ENCODE results near the gene TGFA.

TGFA gene

DNA sequence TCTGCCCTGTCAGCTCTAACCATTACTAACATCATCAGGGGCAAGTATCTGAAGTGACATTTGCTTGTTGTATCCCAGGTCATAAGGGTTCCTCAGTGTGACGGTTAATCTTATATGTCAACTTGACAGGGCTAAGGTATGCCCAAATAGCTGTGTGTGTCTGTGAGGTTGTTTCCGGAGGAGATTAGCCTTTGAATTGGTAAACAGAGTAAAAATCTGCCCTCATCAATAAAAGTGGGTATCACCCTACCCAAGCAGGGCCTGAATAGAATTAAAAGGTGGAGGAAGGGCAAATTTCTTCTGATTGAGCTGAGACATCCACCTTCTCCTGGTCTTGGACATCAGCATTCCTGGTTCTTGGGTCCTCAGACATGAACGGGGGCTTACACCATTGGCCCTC is 12.8 kb upstream of the TGFA start:
- no peak overlapping the region for H3K9ac ChIP-seq (ENCODE audit: low read depth, low read length)
- H3K27ac ChIP-seq (ENCODE audit: low read length): no peak overlapping the region
- H3K27me3 ChIP-seq (ENCODE audit: insufficient read depth, low read length): no peaks in the 10 kb centered on the region
- H3K4me1 ChIP-seq (ENCODE audit: insufficient read depth, low read length): no peaks in the 10 kb centered on the region; the same call in 1 of the 2 replicates
- H3K9me3 ChIP-seq (ENCODE audit: insufficient read depth, low read depth, low read length): no peaks in the 10 kb centered on the region
- no peaks in the 10 kb centered on the region for H3K36me3 ChIP-seq (ENCODE audit: insufficient read depth, low read depth, low read length)
- no peak overlapping the region for H3K4me3 ChIP-seq (ENCODE audit: low read length)

DNA sequence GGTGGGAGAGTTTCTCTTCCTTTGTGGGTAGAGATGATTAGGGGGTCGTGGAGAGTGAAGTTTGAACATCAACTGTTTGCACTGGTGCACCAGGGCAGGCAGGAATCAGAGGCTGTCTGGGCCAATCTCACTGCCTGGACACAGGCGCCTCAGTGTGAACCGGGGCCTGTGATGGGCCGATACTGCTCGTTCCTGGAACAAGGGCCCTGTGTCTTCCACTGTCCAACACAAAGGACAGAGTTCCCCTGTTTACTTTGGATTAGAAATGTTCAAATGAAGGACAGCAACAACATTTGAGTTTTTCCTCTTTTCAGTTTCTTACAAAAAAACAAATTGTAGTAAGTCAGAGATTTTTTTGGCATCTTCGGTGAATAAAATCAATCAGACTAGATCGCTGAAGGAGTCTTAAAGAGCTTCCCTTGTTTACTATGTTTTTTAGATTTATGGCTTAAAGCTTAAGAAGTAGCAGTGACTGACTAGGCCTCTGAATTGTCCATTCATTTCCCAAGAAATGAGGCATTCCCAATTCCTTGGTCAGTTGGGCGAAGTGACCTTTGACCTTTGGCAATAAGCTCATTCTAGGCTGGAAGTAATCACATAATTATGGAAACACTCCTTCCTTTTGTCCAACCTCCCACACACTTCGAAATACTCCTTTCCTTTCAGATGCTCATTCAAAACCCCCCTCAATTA is 11.6 kb upstream of the TGFA start:
- no peaks in the 10 kb centered on the region for H3K27me3 ChIP-seq (ENCODE audit: insufficient read depth, low read length)
- no peak overlapping the region for H3K4me3 ChIP-seq (ENCODE audit: low read length)
- H3K4me1 ChIP-seq (ENCODE audit: insufficient read depth, low read length): no peaks in the 10 kb centered on the region; the same call in 1 of the 2 replicates
- no peaks in the 10 kb centered on the region for H3K9me3 ChIP-seq (ENCODE audit: insufficient read depth, low read depth, low read length)
- no peaks in the 10 kb centered on the region for H3K36me3 ChIP-seq (ENCODE audit: insufficient read depth, low read depth, low read length)
- no peak overlapping the region for H3K27ac ChIP-seq (ENCODE audit: low read length)
- no peak overlapping the region for H3K9ac ChIP-seq (ENCODE audit: low read depth, low read length)

DNA sequence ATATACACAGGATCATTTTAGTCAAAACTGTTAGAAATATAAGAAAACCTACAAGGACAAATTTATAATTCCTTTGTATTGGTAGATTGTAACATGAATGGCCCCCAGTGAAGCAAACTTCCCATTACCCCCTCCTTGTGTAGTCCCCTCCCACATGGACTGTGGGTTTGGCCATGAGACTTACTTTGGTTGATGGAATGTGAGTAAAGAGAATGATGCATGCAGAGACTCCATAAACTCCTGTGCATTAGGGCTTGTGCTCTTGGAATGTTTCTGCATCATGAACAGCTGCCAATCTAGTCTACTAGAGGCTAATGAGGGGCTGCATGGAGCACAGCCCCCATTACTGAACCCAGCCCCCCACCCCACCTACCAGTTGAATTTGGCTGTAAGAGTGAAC is 8.3 kb upstream of the TGFA start:
- Histone ChIP-seq H3K9ac (ENCODE audit: low read depth, low read length) (no peak overlapping the region), H3K27ac (ENCODE audit: low read length) (no peak overlapping the region), H3K27me3 (ENCODE audit: insufficient read depth, low read length) (no peaks in the 10 kb centered on the region), H3K9me3 (ENCODE audit: insufficient read depth, low read depth, low read length) (no peaks in the 10 kb centered on the region), H3K36me3 (ENCODE audit: insufficient read depth, low read depth, low read length) (no peaks in the 10 kb centered on the region), H3K4me3 (ENCODE audit: low read length) (no peak overlapping the region), H3K4me1 (ENCODE audit: insufficient read depth, low read length) (no peaks in the 10 kb centered on the region)

DNA sequence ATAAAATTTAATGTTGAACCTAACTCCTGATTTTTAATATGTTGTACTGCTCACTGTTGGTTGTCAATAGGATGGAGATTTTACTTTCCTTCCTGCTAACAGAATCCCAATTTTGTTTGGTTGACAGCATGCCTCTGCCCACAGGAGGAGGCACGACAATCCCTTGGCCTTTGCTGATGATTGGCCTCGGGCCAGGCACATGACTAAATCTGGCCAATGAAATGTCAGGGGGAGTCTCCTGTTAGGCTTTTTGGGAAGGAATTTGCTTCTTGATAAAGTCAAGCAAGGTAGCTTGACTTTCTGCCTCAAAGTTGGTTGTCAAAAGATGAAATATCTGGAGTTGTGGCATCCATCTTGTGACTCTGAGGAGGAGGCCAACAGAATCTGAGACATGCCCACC is 6.8 kb upstream of the TGFA start:
- Histone ChIP-seq H3K4me3 (ENCODE audit: low read length) (no peak overlapping the region), H3K27ac (ENCODE audit: low read length) (no peak overlapping the region), H3K36me3 (ENCODE audit: insufficient read depth, low read depth, low read length) (no peaks in the 10 kb centered on the region), H3K4me1 (ENCODE audit: insufficient read depth, low read length) (no peaks in the 10 kb centered on the region), H3K9me3 (ENCODE audit: insufficient read depth, low read depth, low read length) (no peaks in the 10 kb centered on the region), H3K9ac (ENCODE audit: low read depth, low read length) (no peak overlapping the region), H3K27me3 (ENCODE audit: insufficient read depth, low read length) (peaks cover 1% of the 10 kb centered on the region; the same call in 1 of the 2 replicates)

DNA sequence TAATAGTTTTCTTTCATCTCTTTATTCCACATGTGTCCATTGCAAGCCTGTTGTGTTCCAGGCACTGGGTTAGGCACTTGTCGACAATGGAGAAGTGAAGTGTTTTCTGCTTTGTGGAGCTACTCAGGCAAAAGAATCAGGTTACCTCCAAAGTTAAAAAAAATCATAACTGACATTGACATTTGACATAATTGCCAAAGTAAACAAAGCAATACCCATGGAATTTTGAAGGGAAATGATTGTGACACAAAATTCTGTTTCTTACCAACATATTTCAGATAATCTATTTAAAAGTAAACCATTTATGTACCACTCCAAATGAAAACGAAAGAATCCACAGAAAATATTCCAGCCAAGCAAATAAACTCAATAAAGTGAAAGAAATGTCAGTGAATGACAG is 6.4 kb upstream of the TGFA start:
- Histone ChIP-seq H3K4me1 (ENCODE audit: insufficient read depth, low read length) (no peaks in the 10 kb centered on the region), H3K4me3 (ENCODE audit: low read length) (no peak overlapping the region), H3K27me3 (ENCODE audit: insufficient read depth, low read length) (peaks cover 5% of the 10 kb centered on the region), H3K9me3 (ENCODE audit: insufficient read depth, low read depth, low read length) (no peaks in the 10 kb centered on the region), H3K36me3 (ENCODE audit: insufficient read depth, low read depth, low read length) (no peaks in the 10 kb centered on the region), H3K27ac (ENCODE audit: low read length) (no peak overlapping the region), H3K9ac (ENCODE audit: low read depth, low read length) (no peak overlapping the region)

DNA sequence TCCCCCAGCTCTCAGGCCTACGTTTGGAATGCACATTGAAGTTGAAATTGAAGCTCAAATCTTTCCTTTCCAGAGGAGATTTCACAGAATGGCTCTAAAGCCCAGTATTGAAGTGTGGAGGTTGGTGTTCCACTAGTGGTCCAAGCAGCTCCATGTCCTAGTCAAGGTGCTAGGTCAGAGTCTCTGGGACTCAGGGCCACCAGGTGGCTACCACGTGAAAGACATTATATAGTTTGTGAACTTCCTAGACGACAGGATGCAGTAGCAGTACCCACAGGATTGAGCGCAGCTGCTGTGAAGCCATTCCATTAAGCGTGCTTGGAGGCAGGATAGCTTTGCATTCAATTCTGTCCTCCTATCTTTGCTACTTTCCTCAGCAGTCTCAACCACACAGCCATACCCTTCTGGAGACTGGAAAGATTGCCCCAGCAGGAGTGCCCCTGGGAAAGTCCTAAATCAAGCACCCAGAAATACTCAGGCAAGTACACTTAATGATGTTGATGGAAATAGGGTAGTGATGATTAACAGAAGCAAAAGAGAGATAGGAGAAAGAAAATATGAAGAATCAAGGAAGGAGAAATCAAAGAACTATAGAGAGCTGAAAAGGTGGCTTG is 4.7 kb upstream of the TGFA start:
- H3K9ac ChIP-seq (ENCODE audit: low read depth, low read length): no peak overlapping the region
- peaks cover 6% of the 10 kb centered on the region; the same call in 1 of the 2 replicates for H3K4me1 ChIP-seq (ENCODE audit: insufficient read depth, low read length)
- H3K27ac ChIP-seq (ENCODE audit: low read length): no peak overlapping the region
- no peaks in the 10 kb centered on the region for H3K36me3 ChIP-seq (ENCODE audit: insufficient read depth, low read depth, low read length)
- H3K4me3 ChIP-seq (ENCODE audit: low read length): no peak overlapping the region
- H3K9me3 ChIP-seq (ENCODE audit: insufficient read depth, low read depth, low read length): no peaks in the 10 kb centered on the region
- peaks cover 17% of the 10 kb centered on the region for H3K27me3 ChIP-seq (ENCODE audit: insufficient read depth, low read length)

DNA sequence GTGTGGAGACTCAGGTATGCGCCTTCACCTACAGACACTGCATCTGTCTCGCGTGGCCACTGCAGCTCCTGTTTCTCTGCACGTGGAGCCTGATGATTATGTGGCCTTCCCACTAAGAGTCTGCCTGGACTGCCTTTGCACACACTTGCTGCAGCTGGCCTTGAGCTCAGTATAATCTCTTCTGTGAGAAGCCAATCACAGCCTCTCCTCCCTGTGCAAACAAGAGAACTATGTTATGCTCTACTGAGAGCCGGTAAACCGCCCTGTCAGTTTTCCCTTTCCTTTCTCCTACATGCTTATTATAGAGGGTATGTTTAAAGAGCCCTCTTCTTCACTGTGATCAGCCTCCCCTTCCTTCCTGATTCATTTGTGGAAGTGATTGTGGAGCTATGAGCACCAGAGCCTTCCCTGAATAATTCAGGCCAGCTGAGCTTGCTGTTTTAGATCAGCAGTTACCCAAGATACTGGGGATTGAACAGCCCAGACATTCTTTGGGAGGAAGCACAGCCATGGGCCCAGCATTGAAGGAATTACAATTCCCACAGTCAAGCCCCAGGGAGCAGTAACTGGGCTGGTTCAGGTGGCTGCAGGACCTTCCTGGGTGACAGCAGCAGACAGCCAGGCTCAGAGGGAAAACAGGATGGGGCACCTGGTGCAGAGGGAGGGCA is 3.7 kb upstream of the TGFA start:
- Histone ChIP-seq H3K27me3 (ENCODE audit: insufficient read depth, low read length) (peaks cover 27% of the 10 kb centered on the region), H3K27ac (ENCODE audit: low read length) (no peak overlapping the region)

DNA sequence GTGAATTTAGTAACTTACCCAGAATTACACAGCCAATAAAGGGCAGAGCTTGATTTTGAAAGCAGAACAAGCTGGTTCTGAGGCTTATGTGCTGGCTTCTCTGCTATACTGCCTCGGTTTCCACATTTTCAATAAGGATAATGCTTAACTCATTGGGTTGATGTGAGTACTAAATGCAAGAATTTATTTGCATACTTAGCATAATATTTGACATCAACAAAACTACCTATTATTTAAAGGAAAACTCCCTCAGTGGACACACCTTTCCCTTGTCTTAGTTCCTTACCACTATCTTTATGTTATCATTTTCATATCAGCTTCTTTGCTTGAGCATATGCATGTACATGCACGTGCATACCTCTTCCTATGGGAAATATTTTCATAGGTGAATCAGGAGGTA is 3.0 kb upstream of the TGFA start:
- H3K9me3 ChIP-seq (ENCODE audit: insufficient read depth, low read depth, low read length): no peaks in the 10 kb centered on the region
- H3K4me3 ChIP-seq (ENCODE audit: low read length): no peak overlapping the region
- H3K36me3 ChIP-seq (ENCODE audit: insufficient read depth, low read depth, low read length): no peaks in the 10 kb centered on the region
- no peak overlapping the region for H3K27ac ChIP-seq (ENCODE audit: low read length)
- H3K27me3 ChIP-seq (ENCODE audit: insufficient read depth, low read length): peaks cover 34% of the 10 kb centered on the region
- H3K9ac ChIP-seq (ENCODE audit: low read depth, low read length): no peak overlapping the region
- H3K4me1 ChIP-seq (ENCODE audit: insufficient read depth, low read length): peaks cover 6% of the 10 kb centered on the region; the same call in 1 of the 2 replicates

More for the DNA sequence above, 3.7 kb upstream of the TGFA start:
- Histone ChIP-seq H3K36me3 (ENCODE audit: insufficient read depth, low read depth, low read length) (no peaks in the 10 kb centered on the region), H3K4me1 (ENCODE audit: insufficient read depth, low read length) (peaks cover 6% of the 10 kb centered on the region; the same call in 1 of the 2 replicates), H3K4me3 (ENCODE audit: low read length) (no peak overlapping the region), H3K9me3 (ENCODE audit: insufficient read depth, low read depth, low read length) (no peaks in the 10 kb centered on the region), H3K9ac (ENCODE audit: low read depth, low read length) (no peak overlapping the region)

DNA sequence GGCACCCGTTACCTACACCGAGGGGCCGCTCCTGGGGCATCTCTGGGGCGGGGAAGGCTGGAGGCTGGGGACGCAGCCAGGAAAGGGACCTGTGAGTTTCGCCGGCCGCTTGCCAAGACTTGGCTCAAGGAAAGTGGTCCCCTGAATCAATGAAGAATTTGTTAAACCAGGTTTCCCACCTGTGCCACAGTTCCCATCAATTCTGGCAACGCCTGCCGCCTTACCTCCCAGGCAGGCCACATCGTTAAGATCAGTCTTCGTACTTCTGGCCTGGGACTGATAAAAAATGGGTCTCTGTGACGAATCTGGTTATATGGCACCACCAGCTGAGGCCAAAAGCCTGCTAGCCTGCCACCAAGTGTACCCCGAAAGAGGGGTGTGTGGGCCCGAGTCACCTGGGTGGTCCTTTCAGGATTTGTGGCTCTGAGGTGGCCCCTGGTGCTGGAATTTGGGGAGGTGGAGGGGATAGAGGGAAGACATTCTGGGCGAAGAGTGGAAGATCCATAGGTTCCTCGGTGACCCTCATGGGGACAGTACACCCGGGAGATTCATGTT is 789 bp upstream of the TGFA start:
- H3K27ac ChIP-seq (ENCODE audit: low read length): no peak overlapping the region
- peak overlapping the region; percentile 45; the same call in 1 of the 2 replicates for H3K9ac ChIP-seq (ENCODE audit: low read depth, low read length)

DNA sequence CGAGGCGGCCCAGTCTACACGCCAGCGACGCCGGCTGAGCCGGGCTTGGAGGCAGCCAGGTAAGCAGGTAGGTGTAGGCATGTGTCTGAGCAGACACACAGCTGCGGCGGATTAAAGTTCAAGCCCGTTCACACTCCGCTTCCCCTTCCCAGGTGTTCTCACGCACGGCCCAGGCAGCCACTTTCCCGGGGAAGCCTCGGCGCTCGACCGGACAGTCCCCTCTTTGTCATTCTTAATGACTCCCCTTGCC is 367 bp downstream of the TGFA start:
- peaks cover 58% of the 10 kb centered on the region for H3K27me3 ChIP-seq (ENCODE audit: insufficient read depth, low read length)
- peak overlapping the region; percentile 79 for H3K4me3 ChIP-seq (ENCODE audit: low read length)
- peaks cover 6% of the 10 kb centered on the region; the same call in 1 of the 2 replicates for H3K4me1 ChIP-seq (ENCODE audit: insufficient read depth, low read length)
- H3K36me3 ChIP-seq (ENCODE audit: insufficient read depth, low read depth, low read length): no peaks in the 10 kb centered on the region
- no peak overlapping the region for H3K27ac ChIP-seq (ENCODE audit: low read length)
- no peaks in the 10 kb centered on the region for H3K9me3 ChIP-seq (ENCODE audit: insufficient read depth, low read depth, low read length)
- peak overlapping the region; percentile 64; the same call in 1 of the 2 replicates for H3K9ac ChIP-seq (ENCODE audit: low read depth, low read length)

More for the DNA sequence above, 789 bp upstream of the TGFA start:
- no peaks in the 10 kb centered on the region for H3K9me3 ChIP-seq (ENCODE audit: insufficient read depth, low read depth, low read length)
- H3K4me1 ChIP-seq (ENCODE audit: insufficient read depth, low read length): peaks cover 6% of the 10 kb centered on the region; the same call in 1 of the 2 replicates
- H3K4me3 ChIP-seq (ENCODE audit: low read length): peak overlapping the region; percentile 79
- peaks cover 52% of the 10 kb centered on the region for H3K27me3 ChIP-seq (ENCODE audit: insufficient read depth, low read length)
- no peaks in the 10 kb centered on the region for H3K36me3 ChIP-seq (ENCODE audit: insufficient read depth, low read depth, low read length)

DNA sequence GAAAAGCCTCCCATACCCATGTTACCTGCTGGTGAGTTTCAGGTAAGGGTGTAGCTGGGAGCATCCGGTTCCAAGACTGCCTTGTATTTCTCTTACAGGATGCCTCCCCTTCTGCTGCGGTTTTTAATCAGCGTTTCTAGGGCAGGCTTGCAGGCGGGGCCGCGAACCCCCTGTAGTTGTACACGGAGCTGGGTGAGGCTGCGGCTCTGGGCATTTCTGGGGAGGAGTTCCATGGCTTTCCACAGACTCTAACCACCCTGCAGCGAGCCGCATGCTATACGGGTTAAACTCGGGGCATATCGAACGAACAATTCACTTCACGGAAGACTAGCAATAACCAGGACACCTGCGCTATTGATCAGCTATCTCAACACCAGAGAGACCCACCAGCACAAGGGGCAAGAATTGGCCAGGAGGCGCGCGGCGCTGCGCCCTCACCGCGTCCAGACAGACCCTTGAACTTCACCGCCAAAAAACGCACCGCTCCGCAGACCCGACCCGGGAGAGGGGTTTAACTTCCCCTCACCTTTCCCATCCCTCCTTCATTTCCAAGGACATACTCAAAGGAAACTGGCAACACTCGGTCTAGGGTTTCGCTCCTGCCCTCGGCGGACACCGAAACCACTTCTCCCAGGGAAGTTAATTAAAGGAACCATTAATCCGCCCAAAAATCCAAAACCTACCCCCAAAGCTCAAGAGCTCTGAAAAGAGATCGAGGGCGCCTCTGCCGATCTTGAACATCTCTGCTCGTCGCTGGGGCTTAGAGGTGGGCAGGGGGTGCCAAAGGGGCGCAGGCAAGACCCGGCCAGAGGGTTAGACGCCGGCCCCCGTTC is 909 bp downstream of the TGFA start:
- Histone ChIP-seq H3K27me3 (ENCODE audit: insufficient read depth, low read length) (peaks cover 58% of the 10 kb centered on the region), H3K9ac (ENCODE audit: low read depth, low read length) (peak overlapping the region; percentile 64; the same call in 1 of the 2 replicates), H3K27ac (ENCODE audit: low read length) (no peak overlapping the region), H3K4me3 (ENCODE audit: low read length) (peak overlapping the region; percentile 79), H3K36me3 (ENCODE audit: insufficient read depth, low read depth, low read length) (no peaks in the 10 kb centered on the region), H3K9me3 (ENCODE audit: insufficient read depth, low read depth, low read length) (no peaks in the 10 kb centered on the region), H3K4me1 (ENCODE audit: insufficient read depth, low read length) (peaks cover 6% of the 10 kb centered on the region; the same call in 1 of the 2 replicates)

All from iPS-20b (cell line).